Endothelial cell (in vitro differentiated cells): ENCODE data around the gene STK10. TPM values are rescaled to one million over a fixed set of nuclear protein-coding genes. Genes with fewer than 3 reads are reported as not detected.
"Not testable (repeated sequence)": the region's sequence is repeated elsewhere in the genome, so short reads cannot be mapped to it uniquely, and the experiment has no call there.

Experiments
- DNase-seq: peaks from one replicate; pipeline ENCODE4 v3.0.0; 2021; ENCODE audit warnings: low spot score
- H3K27ac Mint-ChIP-seq: one replicate; pipeline ENCODE4 v1.8.0; 2021; ENCODE audit warnings: mixed read lengths, inconsistent platforms; ENCODE audit not compliant: unreplicated experiment
- H3K27me3 Mint-ChIP-seq: one replicate; pipeline ENCODE4 v1.8.0; 2021; ENCODE audit warnings: mild to moderate bottlenecking, moderate library complexity, mixed read lengths, inconsistent platforms; ENCODE audit not compliant: unreplicated experiment
- H3K36me3 Mint-ChIP-seq: one replicate; pipeline ENCODE4 v1.8.0; 2021; ENCODE audit warnings: mild to moderate bottlenecking, low read depth, mixed read lengths, inconsistent platforms; ENCODE audit not compliant: unreplicated experiment
- H3K4me1 Mint-ChIP-seq: one replicate; pipeline ENCODE4 v1.8.0; 2021; ENCODE audit warnings: mild to moderate bottlenecking, mixed read lengths, inconsistent platforms; ENCODE audit not compliant: unreplicated experiment
- H3K4me3 Mint-ChIP-seq: one replicate; pipeline ENCODE4 v1.8.0; 2021; ENCODE audit warnings: mild to moderate bottlenecking, mixed read lengths, inconsistent platforms; ENCODE audit not compliant: unreplicated experiment
- H3K9me3 Mint-ChIP-seq: one replicate; pipeline ENCODE4 v1.8.0; 2021; ENCODE audit warnings: mixed read lengths, inconsistent platforms; ENCODE audit not compliant: unreplicated experiment
- CTCF ChIP-seq: fragments of 200-600 bp; sonication (generic); IDR thresholded peaks from one replicate; pipeline ENCODE4 v1.5.0; 2021; ENCODE audit warnings: antibody characterized with exemption; ENCODE audit not compliant: unreplicated experiment
- total RNA-seq: library from RNA; stranded (reverse); fragmentation: NEBNext Ultra II Directional; extraction: Animal tissue kit (Norgen Biotek cat#: 25700); gene quantifications from one replicate; pipeline ENCODE4 v1.2.1, GENCODE V29; 2021; ENCODE audit not compliant: unreplicated experiment

STK10 gene
- total RNA-seq, 1 donor from 2014 or later = 69.3 TPM

GRCh38 chr5:172162323-172162986 is 25.6 kb downstream of the STK10 start:
- no peak for TF ChIP-seq CTCF
- H3K36me3 Mint-ChIP-seq = peaks cover 8% of the 10 kb centered on the region
- peaks cover 12% of the 10 kb centered on the region for H3K27me3 Mint-ChIP-seq
- no peak overlapping the region for H3K4me3 Mint-ChIP-seq
- no peak for DNase-seq
- peak overlapping the region; percentile 39 for H3K27ac Mint-ChIP-seq
- no peaks in the 10 kb centered on the region for H3K9me3 Mint-ChIP-seq
- peaks cover 6% of the 10 kb centered on the region for H3K4me1 Mint-ChIP-seq

GRCh38 chr5:172160506-172160905 is 27.5 kb downstream of the STK10 start:
- Mint-ChIP-seq H3K27me3 (peaks cover 12% of the 10 kb centered on the region), H3K9me3 (no peaks in the 10 kb centered on the region), H3K36me3 (peaks cover 15% of the 10 kb centered on the region), H3K4me3 (no peak overlapping the region), H3K27ac (no peak overlapping the region), H3K4me1 (peaks cover 6% of the 10 kb centered on the region)
- no peak for DNase-seq
- no peak for TF ChIP-seq CTCF

- Mint-ChIP-seq H3K27me3 (peaks cover 12% of the 10 kb centered on the region), H3K36me3 (peaks cover 26% of the 10 kb centered on the region), H3K4me1 (peaks cover 3% of the 10 kb centered on the region), H3K9me3 (no peaks in the 10 kb centered on the region), H3K4me3 (no peak overlapping the region), H3K27ac (no peak overlapping the region)
- DNase-seq = no peak
- TF ChIP-seq CTCF = no peak
Observed at GRCh38 chr5:172159016-172159415, 29.0 kb downstream of the STK10 start.

GRCh38 chr5:172156541-172156994 is 31.5 kb downstream of the STK10 start:
- Mint-ChIP-seq H3K27me3 (peaks cover 13% of the 10 kb centered on the region), H3K4me1 (peaks cover 2% of the 10 kb centered on the region), H3K4me3 (no peak overlapping the region), H3K36me3 (peaks cover 37% of the 10 kb centered on the region), H3K27ac (no peak overlapping the region), H3K9me3 (no peaks in the 10 kb centered on the region)
- no peak for DNase-seq
- TF ChIP-seq CTCF = no peak

- Mint-ChIP-seq H3K36me3 (peaks cover 46% of the 10 kb centered on the region), H3K27me3 (peaks cover 10% of the 10 kb centered on the region)
- H3K27ac Mint-ChIP-seq, DNase-seq, H3K4me3 Mint-ChIP-seq, H3K9me3 Mint-ChIP-seq, H3K4me1 Mint-ChIP-seq: not testable (repeated sequence)
Observed at GRCh38 chr5:172155101-172155500, 32.9 kb downstream of the STK10 start.
